ENCODE data around the gene BHLHE40. TPM values are rescaled to one million over a fixed set of nuclear protein-coding genes. Genes with fewer than 3 reads are reported as not detected.

BHLHE40 gene
- total and polyA plus RNA-seq, 2 donors (not counting 3 experiments of a cell fraction or from before 2014, with no cell fraction given), result 40.3 to 57.9 TPM

GRCh38 chr3:5005367-5005766 lies 26.1 kb downstream of the BHLHE40 start:
- intact Hi-C loops (cut with micrococcal nuclease), result no loop called here
- ChIA-PET POLR2A (no interaction called here), CTCF (no interaction called here)
- Histone ChIP-seq H2AFZ (ENCODE audit: low read depth, low read length) (no peak overlapping the region), H3K4me3 (replicated peaks in 1 of 3; ENCODE audit: insufficient read depth in 1 of 3, low read depth in 1 of 3, low read length in 3 of 3) (no peak overlapping the region), H3K9me3 (replicated peaks; ENCODE audit: control insufficient read depth, insufficient read depth, low read length) (no peaks in the 10 kb centered on the region), H3K4me1 (ENCODE audit: control insufficient read depth, extremely low read depth, insufficient read depth, low read length) (no peaks in the 10 kb centered on the region), H3K27me3 (ENCODE audit: control insufficient read depth in 2 of 2, insufficient read depth in 2 of 2, low read length in 2 of 2) (no peaks in the 10 kb centered on the region), H3K9me1 (replicated peaks; ENCODE audit: control insufficient read depth, extremely low read depth, insufficient read depth, low read length) (no peaks in the 10 kb centered on the region), H3K9ac (replicated peaks; ENCODE audit: extremely low read depth, insufficient read depth, low read length) (no peak overlapping the region), H3K27ac (ENCODE audit: insufficient read depth, low read depth, low read length) (no peak overlapping the region), H3K36me3 (ENCODE audit: control insufficient read depth in 2 of 2, extremely low read depth in 1 of 2, insufficient read depth in 2 of 2, low read length in 2 of 2) (no peaks in the 10 kb centered on the region), H3K4me2 (ENCODE audit: insufficient read depth, low read length) (no peak overlapping the region), H4K20me1 (replicated peaks; ENCODE audit: control insufficient read depth, extremely low read depth, insufficient read depth, low read length) (no peaks in the 10 kb centered on the region), H3K79me2 (ENCODE audit: control insufficient read depth, insufficient read depth, low read length) (no peaks in the 10 kb centered on the region)
- FAIRE-seq, result no peak
- no TSS peak for BruUV-seq (replicated peaks)
- no peak for DNase-seq (ENCODE audit: low read depth, low spot score)
- TF ChIP-seq JUN (IDR thresholded peaks at IDR 0.05; ENCODE audit: borderline replicate concordance, insufficient read depth, insufficient read length, low read depth) (no peak), CTCF (IDR thresholded peaks at IDR 0.05; ENCODE audit: extremely low read depth in 1 of 2, insufficient read depth in 1 of 2, low read depth in 1 of 2, low read length in 2 of 2) (no peak), GATA2 (IDR thresholded peaks at IDR 0.05; ENCODE audit: insufficient read depth, insufficient read length, low read depth, low read length) (no peak), POLR2AphosphoS5 (IDR thresholded peaks at IDR 0.05; ENCODE audit: insufficient read depth, low read depth, low read length) (no peak), MYC (IDR thresholded peaks at IDR 0.05; ENCODE audit: low read depth, low read length) (no peak), FOS (IDR thresholded peaks at IDR 0.05; ENCODE audit: borderline replicate concordance, insufficient read depth, low read length) (no peak), EZH2 (IDR thresholded peaks at IDR 0.05; ENCODE audit: borderline replicate concordance, low read depth, low read length, severe bottlenecking) (no peak), POLR2A (IDR thresholded peaks at IDR 0.05; ENCODE audit: low read depth, low read length) (no peak)
- TF ChIP-seq, protein P1, sequence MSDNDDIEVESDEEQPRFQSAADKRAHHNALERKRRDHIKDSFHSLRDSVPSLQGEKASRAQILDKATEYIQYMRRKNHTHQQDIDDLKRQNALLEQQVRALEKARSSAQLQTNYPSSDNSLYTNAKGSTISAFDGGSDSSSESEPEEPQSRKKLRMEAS (IDR thresholded peaks at IDR 0.05; ENCODE audit: insufficient read depth, insufficient read length), result no peak
- dilution Hi-C loops (cut with MboI; ENCODE audit: extremely low pct_ligation_motif_present, low sequenced_read_pairs), result no loop called here
